MCF 10A (cell line): Measurements from ENCODE around the gene VAMP7. TPM values are rescaled to one million over a fixed set of nuclear protein-coding genes. Genes with fewer than 3 reads are reported as not detected.

ENCODE experiments used
- BruUV-seq: library from RNA; stranded (reverse); fragments of 400-500 nt; replicated peaks from 2 replicates; lab custom pipeline; 2021; lab: Mats Ljungman, UMichigan
- CTCF ChIA-PET: fragments of 300-600 bp; sonication (Branson Sonifier 250); formaldehyde crosslinking; extraction: SDS; loops from one replicate; lab custom pipeline; 2021; ENCODE audit warnings: antibody characterized with exemption, inconsistent platforms; lab: Yijun Ruan, JAX
- POLR2A ChIA-PET: fragments of 300-600, 350-650 bp; sonication (Branson Sonifier 250); formaldehyde crosslinking; extraction: SDS; loops from one replicate; lab custom pipeline; 2020; ENCODE audit warnings: antibody characterized with exemption, inconsistent platforms; lab: Yijun Ruan, JAX
- DNase-seq: peaks from one replicate; pipeline ENCODE4 v3.0.0-alpha.2; 2018; ENCODE audit not compliant: unreplicated experiment
- H3K27ac Mint-ChIP-seq: one replicate; pipeline ENCODE4 v1.8.0; 2022; ENCODE audit warnings: mild to moderate bottlenecking, low read depth, mixed read lengths; ENCODE audit not compliant: unreplicated experiment
- H3K27me3 Mint-ChIP-seq: one replicate; pipeline ENCODE4 v1.8.0; 2022; ENCODE audit warnings: mixed read lengths; ENCODE audit not compliant: insufficient read depth, unreplicated experiment
- H3K36me3 Mint-ChIP-seq: one replicate; pipeline ENCODE4 v1.8.0; 2022; ENCODE audit warnings: mild to moderate bottlenecking, moderate library complexity, mixed read lengths; ENCODE audit not compliant: insufficient read depth, unreplicated experiment
- H3K4me1 Mint-ChIP-seq: one replicate; pipeline ENCODE4 v1.8.0; 2022; ENCODE audit warnings: mixed read lengths; ENCODE audit not compliant: insufficient read depth, unreplicated experiment
- H3K4me3 Mint-ChIP-seq: one replicate; pipeline ENCODE4 v1.8.0; 2022; ENCODE audit warnings: mild to moderate bottlenecking, moderate library complexity, mixed read lengths; ENCODE audit not compliant: unreplicated experiment
- H3K9me3 Mint-ChIP-seq: one replicate; pipeline ENCODE4 v1.8.0; 2022; ENCODE audit warnings: mixed read lengths; ENCODE audit not compliant: unreplicated experiment
- intact Hi-C: fragments of 100-400 bp; cut with micrococcal nuclease; formaldehyde crosslinking; loops from 2 replicates; pipeline ENCODE4 v1.14.1; 2022
- total RNA-seq: library from RNA; stranded (reverse); gene quantifications from 2 replicates; pipeline ENCODE4 v1.2.3, GENCODE V29; 2022
- TF ChIP-seq, protein P1 (sequence below): fragments of 200-600 bp; IDR thresholded peaks from one replicate; pipeline ENCODE4 v1.8.0; 2022; ENCODE audit warnings: antibody characterized with exemption, mild to moderate bottlenecking; ENCODE audit not compliant: unreplicated experiment

VAMP7 gene
- total RNA-seq, 1 experiment from 2014 or later = 44.6 TPM

DNA sequence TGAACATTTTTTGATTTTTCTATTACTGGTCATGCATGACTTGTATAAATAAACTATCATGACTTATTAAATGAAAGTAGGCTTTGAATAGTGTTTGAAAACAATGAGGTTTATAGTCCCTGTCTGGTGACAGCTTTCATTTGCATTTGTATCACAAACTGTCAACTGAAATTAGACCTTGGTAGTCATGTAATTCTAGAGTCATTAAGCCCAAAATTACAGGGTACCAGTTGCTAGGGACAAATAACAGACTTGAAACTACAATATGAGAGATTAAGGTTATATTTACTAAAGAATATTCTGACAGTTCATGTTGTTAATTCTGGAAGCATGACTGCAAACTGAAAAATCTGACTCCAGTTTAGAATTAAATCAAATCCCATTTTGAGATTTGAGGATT is 9.2 kb upstream of the VAMP7 start:
- BruUV-seq = no TSS peak
- no peak overlapping the region for H3K4me3 Mint-ChIP-seq
- no peaks in the 10 kb centered on the region for H3K36me3 Mint-ChIP-seq
- no peak overlapping the region for H3K27ac Mint-ChIP-seq
- no peak for DNase-seq
- intact Hi-C loops = no loop called here
- CTCF ChIA-PET = no interaction called here
- no peaks in the 10 kb centered on the region for H3K27me3 Mint-ChIP-seq
- peaks cover 22% of the 10 kb centered on the region for H3K9me3 Mint-ChIP-seq
- POLR2A ChIA-PET = no interaction called here
- H3K4me1 Mint-ChIP-seq = no peaks in the 10 kb centered on the region
- TF ChIP-seq, protein P1, sequence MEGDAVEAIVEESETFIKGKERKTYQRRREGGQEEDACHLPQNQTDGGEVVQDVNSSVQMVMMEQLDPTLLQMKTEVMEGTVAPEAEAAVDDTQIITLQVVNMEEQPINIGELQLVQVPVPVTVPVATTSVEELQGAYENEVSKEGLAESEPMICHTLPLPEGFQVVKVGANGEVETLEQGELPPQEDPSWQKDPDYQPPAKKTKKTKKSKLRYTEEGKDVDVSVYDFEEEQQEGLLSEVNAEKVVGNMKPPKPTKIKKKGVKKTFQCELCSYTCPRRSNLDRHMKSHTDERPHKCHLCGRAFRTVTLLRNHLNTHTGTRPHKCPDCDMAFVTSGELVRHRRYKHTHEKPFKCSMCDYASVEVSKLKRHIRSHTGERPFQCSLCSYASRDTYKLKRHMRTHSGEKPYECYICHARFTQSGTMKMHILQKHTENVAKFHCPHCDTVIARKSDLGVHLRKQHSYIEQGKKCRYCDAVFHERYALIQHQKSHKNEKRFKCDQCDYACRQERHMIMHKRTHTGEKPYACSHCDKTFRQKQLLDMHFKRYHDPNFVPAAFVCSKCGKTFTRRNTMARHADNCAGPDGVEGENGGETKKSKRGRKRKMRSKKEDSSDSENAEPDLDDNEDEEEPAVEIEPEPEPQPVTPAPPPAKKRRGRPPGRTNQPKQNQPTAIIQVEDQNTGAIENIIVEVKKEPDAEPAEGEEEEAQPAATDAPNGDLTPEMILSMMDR = no peak

DNA sequence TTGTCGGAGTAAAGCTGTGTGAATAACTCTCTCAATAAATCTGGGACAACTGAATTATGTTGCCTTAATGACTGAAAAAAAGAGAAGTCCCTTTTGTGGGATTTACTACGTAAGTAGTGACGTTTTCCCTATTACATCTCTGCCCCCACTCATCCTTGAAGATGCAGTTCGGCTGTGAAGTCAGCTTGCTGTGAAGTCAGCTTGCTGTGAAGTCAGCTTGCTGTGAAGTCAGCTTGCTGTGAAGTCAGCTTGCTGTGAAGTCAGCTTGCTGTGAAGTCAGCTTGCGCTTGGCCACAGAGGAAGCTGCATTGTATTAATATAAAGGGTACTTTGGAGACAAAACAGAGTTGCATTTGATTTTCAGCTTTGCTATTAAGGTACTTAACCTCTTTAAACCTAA is 8.0 kb upstream of the VAMP7 start:
- TF ChIP-seq, protein P1 = no peak
- no peaks in the 10 kb centered on the region for H3K4me1 Mint-ChIP-seq
- H3K4me3 Mint-ChIP-seq = no peak overlapping the region
- H3K9me3 Mint-ChIP-seq = peaks cover 16% of the 10 kb centered on the region
- DNase-seq = no peak
- intact Hi-C loops = no loop called here
- ChIA-PET CTCF (no interaction called here), POLR2A (no interaction called here)
- BruUV-seq = no TSS peak
- H3K36me3 Mint-ChIP-seq = no peaks in the 10 kb centered on the region
- no peaks in the 10 kb centered on the region for H3K27me3 Mint-ChIP-seq
- H3K27ac Mint-ChIP-seq = no peak overlapping the region

DNA sequence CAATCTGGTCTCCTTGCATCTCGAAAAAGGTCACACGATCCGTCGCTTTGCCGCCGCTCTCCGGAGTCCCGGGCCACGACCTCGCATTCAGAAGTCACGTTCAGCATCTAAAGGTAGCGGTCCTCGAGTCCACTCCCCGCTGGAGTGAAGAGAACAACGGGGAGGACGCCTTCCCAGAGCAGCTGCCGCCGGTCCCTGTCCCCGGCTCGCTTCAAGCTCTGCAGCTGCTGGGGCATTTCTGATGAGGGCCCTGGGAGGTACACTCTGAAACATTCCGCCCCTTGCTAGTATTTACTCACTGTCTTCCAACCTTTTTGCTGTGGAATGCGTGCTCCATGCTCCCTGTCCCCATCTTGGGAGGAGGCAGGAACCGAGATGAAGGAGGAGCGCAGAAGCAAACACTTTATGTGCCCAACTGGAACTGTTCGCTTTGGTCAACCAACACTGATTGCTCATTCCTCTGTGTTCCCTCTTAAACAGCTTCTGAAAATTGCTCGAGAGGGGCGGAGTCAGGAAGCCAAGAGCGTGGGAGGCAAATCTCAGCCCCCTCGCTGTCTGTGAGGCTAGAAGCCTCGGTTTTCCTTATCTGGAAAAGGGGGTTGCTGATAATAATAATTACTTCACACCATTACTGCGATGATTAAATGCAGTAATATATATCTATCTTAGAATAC is 6.4 kb upstream of the VAMP7 start:
- no TSS peak for BruUV-seq
- Mint-ChIP-seq H3K4me1 (no peaks in the 10 kb centered on the region), H3K27me3 (no peaks in the 10 kb centered on the region), H3K9me3 (peaks cover 2% of the 10 kb centered on the region), H3K36me3 (no peaks in the 10 kb centered on the region), H3K4me3 (no peak overlapping the region), H3K27ac (no peak overlapping the region)
- ChIA-PET POLR2A (no interaction called here), CTCF (no interaction called here)
- DNase-seq = no peak
- TF ChIP-seq, protein P1 = no peak
- intact Hi-C loops = no loop called here

DNA sequence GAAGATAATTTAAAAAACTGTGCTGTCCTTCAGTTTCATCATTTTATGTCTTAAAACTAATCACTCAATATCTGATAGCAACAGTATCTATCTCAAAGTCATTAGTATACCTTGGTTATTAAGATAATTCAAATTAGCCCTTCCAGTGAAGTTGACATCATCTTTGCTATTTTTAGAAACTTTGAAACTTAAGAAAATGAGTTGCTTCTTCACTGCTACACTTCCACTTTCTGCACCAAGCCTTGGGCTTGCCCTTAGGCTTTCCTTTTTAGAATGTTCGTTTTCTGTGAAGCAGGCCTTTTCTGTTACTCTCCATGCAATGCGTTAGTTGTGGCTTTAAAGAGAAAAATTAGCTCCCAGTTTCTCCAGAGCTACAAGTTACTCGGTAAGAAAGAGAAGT is 4.4 kb upstream of the VAMP7 start:
- no TSS peak for BruUV-seq
- H3K27me3 Mint-ChIP-seq = no peaks in the 10 kb centered on the region
- peaks cover 9% of the 10 kb centered on the region for H3K9me3 Mint-ChIP-seq
- DNase-seq = no peak
- TF ChIP-seq, protein P1 = no peak
- H3K4me1 Mint-ChIP-seq = no peaks in the 10 kb centered on the region
- no peak overlapping the region for H3K27ac Mint-ChIP-seq
- H3K4me3 Mint-ChIP-seq = no peak overlapping the region
- H3K36me3 Mint-ChIP-seq = no peaks in the 10 kb centered on the region
- POLR2A ChIA-PET = no interaction called here
- intact Hi-C loops = no loop called here
- CTCF ChIA-PET = no interaction called here
